Stimulated activated naive CD8-positive, alpha-beta T cell treated with anti-CD3 and anti-CD28 coated beads, Interleukin-15, Interleukin-2, amounts not matched to agents 100 U/mL and 50 U/mL, for 24 hours (primary cell): Measurements from ENCODE around the gene MEF2A.

Source experiments
- ATAC-seq: fragments of 150-1000 bp; cut with Tn5 transposase; one replicate; pipeline ENCODE4 v1.10.0; 2021
- DNase-seq: peaks from one replicate; pipeline ENCODE4 v3.0.0; 2021

Gene MEF2A

GRCh38 chr15:99564221-99565048 is 1.3 kb upstream of the MEF2A start:
- ATAC-seq (no peak), DNase-seq (no peak)

GRCh38 chr15:99565049-99565298 is 810 bp upstream of the MEF2A start:
- DNase-seq, result no peak
- ATAC-seq, result no peak

GRCh38 chr15:99566157-99566897 is 543 bp downstream of the MEF2A start:
- DNase-seq, result peak; percentile 47
- ATAC-seq, result peak; percentile 3

GRCh38 chr15:99568625-99569352 is 3.0 kb downstream of the MEF2A start:
- ATAC-seq (no peak), DNase-seq (no peak)

GRCh38 chr15:99571299-99571698 is 5.5 kb downstream of the MEF2A start:
- no peak for ATAC-seq
- DNase-seq, result no peak

GRCh38 chr15:99574048-99574447 is 8.3 kb downstream of the MEF2A start:
- ATAC-seq (no peak), DNase-seq (no peak)

- ATAC-seq (no peak), DNase-seq (no peak)
Observed at GRCh38 chr15:99574502-99574901, 8.7 kb downstream of the MEF2A start.

- no peak for DNase-seq
- ATAC-seq, result no peak
Observed at GRCh38 chr15:99578809-99579208, 13.0 kb downstream of the MEF2A start.

GRCh38 chr15:99580076-99580475 is 14.3 kb downstream of the MEF2A start:
- no peak for DNase-seq
- no peak for ATAC-seq

- DNase-seq (no peak), ATAC-seq (no peak)
Observed at GRCh38 chr15:99582508-99582960, 16.8 kb downstream of the MEF2A start.

GRCh38 chr15:99584081-99584600 is 18.4 kb downstream of the MEF2A start:
- no peak for ATAC-seq
- no peak for DNase-seq

- no peak for ATAC-seq
- no peak for DNase-seq
Observed at GRCh38 chr15:99586121-99586520, 20.3 kb downstream of the MEF2A start.

GRCh38 chr15:99589801-99590200 is 24.0 kb downstream of the MEF2A start:
- no peak for DNase-seq
- ATAC-seq, result peak; percentile 52

- ATAC-seq (peak; percentile 55), DNase-seq (no peak)
Observed at GRCh38 chr15:99590913-99591646, 25.3 kb downstream of the MEF2A start.

GRCh38 chr15:99592145-99592791 is 26.5 kb downstream of the MEF2A start:
- no peak for DNase-seq
- ATAC-seq, result no peak

GRCh38 chr15:99593070-99593469 is 27.3 kb downstream of the MEF2A start:
- no peak for ATAC-seq
- no peak for DNase-seq

GRCh38 chr15:99594916-99595315 is 29.1 kb downstream of the MEF2A start:
- DNase-seq, result no peak
- no peak for ATAC-seq

- ATAC-seq (no peak), DNase-seq (no peak)
Observed at GRCh38 chr15:99598296-99598695, 32.5 kb downstream of the MEF2A start.

GRCh38 chr15:99603828-99604227 is 38.0 kb downstream of the MEF2A start:
- no peak for DNase-seq
- ATAC-seq, result no peak

- ATAC-seq, result no peak
- no peak for DNase-seq
Observed at GRCh38 chr15:99604865-99605264, 39.1 kb downstream of the MEF2A start.

GRCh38 chr15:99605490-99605931 is 39.7 kb downstream of the MEF2A start:
- ATAC-seq (peak; percentile 11), DNase-seq (no peak)

- ATAC-seq (peak; percentile 72), DNase-seq (no peak)
Observed at GRCh38 chr15:99605990-99606389, 40.2 kb downstream of the MEF2A start.
